Dermis lymphatic vessel endothelial cell (primary cell): ENCODE measurements around the gene PRR11. TPM values are rescaled to one million over a fixed set of nuclear protein-coding genes. Genes with fewer than 3 reads are reported as not detected.

Source experiments
- total RNA-seq: library from RNA; depleted of rRNA; stranded (reverse); fragments of >200 nt; gene quantifications from 2 replicates; pipeline ENCODE4 v1.2.1, GENCODE V29; 2014

The PRR11 gene
- total RNA-seq: 2.2 and 2.8 TPM in 2 replicates

DNA sequence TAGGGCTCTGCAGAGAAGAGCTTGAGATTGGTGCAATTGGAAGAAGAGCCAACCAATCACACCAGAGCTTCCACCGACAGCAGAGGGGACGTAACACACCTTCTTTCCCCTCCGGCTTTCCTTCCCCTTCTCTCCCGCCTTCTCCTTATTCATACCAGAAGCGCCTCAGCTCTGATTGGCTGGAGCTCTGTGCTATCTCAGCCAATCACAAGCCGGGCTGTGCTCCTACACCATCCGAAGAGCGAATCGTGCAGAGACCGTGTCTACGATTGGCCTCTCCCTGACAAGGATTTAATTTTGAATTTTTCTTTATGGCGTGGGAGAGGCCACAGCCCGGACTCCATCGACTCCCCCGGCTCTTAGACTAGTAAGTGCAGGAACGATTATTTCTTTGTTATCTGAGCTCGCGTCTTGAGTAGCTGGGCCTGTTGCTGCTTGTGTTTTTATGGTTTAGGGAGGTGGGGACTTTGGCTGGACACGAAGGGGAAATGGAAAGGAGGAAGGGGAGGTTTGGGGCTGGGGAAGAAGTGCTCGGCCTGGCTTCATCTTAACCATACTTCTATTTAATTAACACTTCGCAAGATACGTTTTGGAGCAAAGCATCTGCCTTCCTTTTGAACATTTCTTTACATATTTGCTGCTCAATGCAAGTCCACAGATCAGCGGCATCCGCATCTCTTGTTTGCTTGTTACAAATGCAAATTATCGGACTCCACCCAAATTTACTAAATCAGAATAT lies at the start of gene PRR11:
Gene PRR11, plus strand, starts transcription at position 308 of the 739 bp plus-strand sequence. CDS start 14,007 bp downstream, outside the sequence.

DNA sequence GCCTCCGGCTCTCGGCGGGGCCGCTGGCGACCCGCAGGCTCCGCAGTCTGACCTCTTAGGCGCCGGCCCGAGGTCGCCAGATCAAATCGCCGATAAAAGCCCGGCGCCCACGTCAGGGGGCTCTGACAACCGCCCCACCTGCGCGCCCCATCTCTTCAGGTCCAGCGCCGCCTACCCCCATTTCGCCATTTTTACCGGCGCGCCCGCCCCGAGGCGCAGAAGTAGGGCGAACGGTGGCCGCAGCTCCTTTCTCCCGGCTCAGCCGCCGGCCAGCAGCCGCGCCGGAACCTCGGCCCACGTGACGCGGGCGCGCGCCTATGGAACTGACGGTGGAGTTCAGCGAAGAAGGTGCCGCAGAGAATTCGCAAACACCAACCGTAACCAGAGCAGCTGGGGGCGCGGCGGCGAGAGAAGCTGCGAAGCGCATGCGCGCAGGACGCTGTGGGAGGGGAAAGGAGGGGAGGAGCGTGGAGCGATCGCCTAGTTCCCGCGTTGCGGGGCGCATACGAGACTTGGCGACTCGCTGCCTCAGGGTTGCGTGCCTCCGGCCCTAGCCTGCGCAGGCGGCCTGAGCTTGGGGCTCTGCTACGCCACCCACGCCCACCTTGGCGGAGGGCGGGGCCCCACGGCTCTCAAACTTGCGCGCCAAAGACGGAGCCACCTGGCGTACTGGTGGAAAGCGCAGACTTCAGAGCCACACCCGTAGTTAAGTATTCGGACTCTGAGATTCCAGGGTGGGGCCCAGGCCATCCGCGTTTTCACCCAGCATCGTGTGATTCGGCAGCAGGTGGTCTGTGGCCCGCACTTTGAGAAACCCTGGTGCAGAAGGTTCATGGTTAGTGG lies 48.9 kb upstream of the PRR11 start, which contains the start of gene TRIM37:
Gene TRIM37, minus strand, starts transcription at position 418 of the 843 bp plus-strand sequence. CDS start 419 bp downstream, outside the sequence.

DNA sequence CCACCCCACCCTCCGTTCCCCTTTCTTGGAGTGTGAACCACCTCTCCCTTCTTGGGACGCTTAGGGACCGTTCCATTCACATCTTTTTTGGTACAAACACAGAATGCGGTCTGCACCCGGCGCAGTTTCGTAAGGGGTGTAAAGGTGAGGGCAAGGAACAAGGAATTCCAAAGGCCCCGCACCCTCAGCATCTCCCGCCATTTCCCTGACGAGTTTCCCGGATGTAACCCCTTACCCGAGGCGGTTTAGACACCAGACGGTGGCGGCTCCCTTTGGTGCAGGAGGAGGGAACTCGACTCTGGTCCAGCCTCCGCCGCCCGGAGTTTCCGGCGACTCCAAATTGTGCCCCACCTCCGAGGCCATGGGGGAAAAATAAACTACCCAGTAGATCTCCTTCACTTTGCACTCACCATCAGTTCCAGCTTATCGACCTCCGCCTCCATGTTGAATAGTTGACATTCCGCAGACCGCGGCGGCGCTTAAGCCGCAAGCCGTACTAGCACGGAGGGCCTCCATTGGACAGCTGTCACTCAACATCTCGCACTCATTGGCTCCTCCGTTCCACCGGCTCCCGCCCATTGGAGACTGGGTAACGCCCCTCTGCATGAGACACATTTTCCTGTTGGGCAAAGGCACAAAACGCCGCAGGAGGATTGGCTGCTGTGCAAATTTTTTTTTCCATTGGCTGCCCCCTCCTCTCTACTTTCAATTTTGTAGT lies 666 bp upstream of the PRR11 start, which contains the start of gene SKA2:
Gene SKA2, minus strand, starts transcription at position 466 of the 718 bp plus-strand sequence. Its CDS starts 23 bp downstream, at position 443.

DNA sequence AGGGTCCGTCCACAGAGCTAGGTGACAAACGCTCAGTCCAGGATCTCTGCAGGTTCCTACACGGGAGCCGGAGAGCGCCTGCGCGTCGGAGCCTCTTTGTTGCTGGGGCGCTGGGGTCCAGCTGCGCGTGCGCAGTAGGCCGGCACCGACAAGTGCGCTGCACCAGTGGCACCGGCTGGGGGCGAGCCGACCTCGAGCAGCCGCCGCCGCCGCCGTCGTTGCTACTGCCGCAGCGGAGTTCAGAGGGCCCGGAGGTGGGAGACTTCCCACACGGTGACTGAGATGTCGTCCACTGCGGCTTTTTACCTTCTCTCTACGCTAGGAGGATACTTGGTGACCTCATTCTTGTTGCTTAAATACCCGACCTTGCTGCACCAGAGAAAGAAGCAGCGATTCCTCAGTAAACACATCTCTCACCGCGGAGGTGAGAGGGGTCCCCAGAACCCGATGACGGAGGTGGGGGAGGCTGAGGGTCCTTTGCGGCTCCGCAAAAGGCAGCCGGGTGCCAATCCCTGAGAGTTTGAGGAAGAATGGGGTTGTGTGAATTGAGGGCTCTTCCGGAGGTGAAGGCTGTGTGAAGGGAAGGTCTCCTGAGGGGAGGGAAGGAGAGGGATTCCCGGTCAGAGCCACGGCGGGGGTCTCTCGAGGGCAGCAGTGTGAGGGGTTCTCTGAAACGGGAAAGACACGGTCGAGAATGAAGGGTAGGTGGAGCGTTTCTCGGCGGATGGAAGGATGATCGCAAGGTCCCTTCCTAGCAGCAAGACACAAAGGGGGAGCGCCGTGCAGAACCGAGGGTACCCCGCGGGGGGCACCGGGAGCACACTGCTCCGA lies 65.0 kb downstream of the PRR11 start, which contains the start of gene GDPD1:
Gene GDPD1, plus strand, starts transcription at position 184 of the 831 bp plus-strand sequence. Its CDS starts 99 bp downstream, at position 283.

Other genes starting within 250 kb of the PRR11 start
- 35.1 and 42.0 TPM in 2 replicates for gene TRIM37, start 48.9 kb upstream of the PRR11 start, total RNA-seq
- gene SKA2, start 560 bp upstream of the PRR11 start, total RNA-seq: 31.5 and 41.5 TPM in 2 replicates
- 18.6 and 22.7 TPM in 2 replicates for gene SMG8, start 54.3 kb downstream of the PRR11 start, total RNA-seq
- 1.1 and 1.4 TPM in 2 replicates for gene GDPD1, start 64.8 kb downstream of the PRR11 start, total RNA-seq
- gene YPEL2, start 175.9 kb downstream of the PRR11 start, total RNA-seq: 49.2 and 54.7 TPM in 2 replicates